HUDEP-2 (cell line): ENCODE results near the gene PIK3CD.

Experiments
- DNase-seq, 76 experiments: peaks; one replicate each; lab custom pipeline; 2025; ENCODE audit not compliant: unreplicated experiment in 76 of 76; lab: John Stamatoyannopoulos, UW

Gene PIK3CD

GRCh38 chr1:9715536-9716226 lies 64.2 kb downstream of the PIK3CD start:
- DNase-seq: peak in 3 of 76 experiments; percentile 7 to 24 (median 16)

DNA sequence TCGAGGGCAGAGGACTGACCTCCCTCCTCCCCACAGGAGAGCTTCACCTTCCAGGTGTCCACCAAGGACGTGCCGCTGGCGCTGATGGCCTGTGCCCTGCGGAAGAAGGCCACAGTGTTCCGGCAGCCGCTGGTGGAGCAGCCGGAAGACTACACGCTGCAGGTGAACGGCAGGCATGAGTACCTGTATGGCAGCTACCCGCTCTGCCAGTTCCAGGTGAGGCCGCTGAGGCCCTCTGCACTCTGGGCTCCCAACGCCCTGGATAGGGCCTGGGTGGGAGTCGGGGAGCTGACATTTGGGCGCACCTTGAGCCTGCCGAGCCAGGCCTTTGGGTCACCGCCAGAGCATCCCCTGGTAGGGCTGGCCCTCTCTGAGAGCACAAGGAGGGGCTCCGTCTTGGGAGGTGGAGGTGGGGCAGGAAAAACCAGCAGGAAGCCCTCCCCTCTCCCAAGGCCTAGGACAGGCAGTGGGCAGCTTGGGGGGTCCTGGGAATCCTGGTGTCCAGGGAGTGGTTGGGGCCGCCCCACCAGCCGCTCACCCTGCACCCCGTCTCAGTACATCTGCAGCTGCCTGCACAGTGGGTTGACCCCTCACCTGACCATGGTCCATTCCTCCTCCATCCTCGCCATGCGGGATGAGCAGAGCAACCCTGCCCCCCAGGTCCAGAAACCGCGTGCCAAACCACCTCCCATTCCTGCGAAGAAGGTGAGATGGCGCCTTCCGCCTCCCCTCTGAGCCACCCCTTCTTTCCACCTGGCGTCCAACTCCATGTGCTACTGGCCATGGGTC lies 65.1 kb downstream of the PIK3CD start:
- DNase-seq: no peak

- peak in 7 of 76 experiments; percentile 1 to 26 (median 10) for DNase-seq
Observed at GRCh38 chr1:9717193-9718005, 65.9 kb downstream of the PIK3CD start.

GRCh38 chr1:9718006-9718680 lies 66.6 kb downstream of the PIK3CD start:
- DNase-seq: no peak

GRCh38 chr1:9719978-9720722 lies 68.6 kb downstream of the PIK3CD start:
- no peak for DNase-seq

GRCh38 chr1:9720785-9721605 lies 69.5 kb downstream of the PIK3CD start:
- no peak for DNase-seq

GRCh38 chr1:9721606-9722377 lies 70.3 kb downstream of the PIK3CD start:
- peak in 25 of 76 experiments; percentile 3 to 37 (median 16) for DNase-seq

- no peak for DNase-seq
Observed at GRCh38 chr1:9722378-9722749, 70.8 kb downstream of the PIK3CD start.

- DNase-seq: no peak
Observed at GRCh38 chr1:9723068-9723805, 71.7 kb downstream of the PIK3CD start.

- DNase-seq: no peak
Observed at GRCh38 chr1:9723926-9724325, 72.4 kb downstream of the PIK3CD start.

GRCh38 chr1:9724706-9725476 lies 73.4 kb downstream of the PIK3CD start:
- peak in 56 of 76 experiments; percentile 2 to 67 (median 38) for DNase-seq

DNA sequence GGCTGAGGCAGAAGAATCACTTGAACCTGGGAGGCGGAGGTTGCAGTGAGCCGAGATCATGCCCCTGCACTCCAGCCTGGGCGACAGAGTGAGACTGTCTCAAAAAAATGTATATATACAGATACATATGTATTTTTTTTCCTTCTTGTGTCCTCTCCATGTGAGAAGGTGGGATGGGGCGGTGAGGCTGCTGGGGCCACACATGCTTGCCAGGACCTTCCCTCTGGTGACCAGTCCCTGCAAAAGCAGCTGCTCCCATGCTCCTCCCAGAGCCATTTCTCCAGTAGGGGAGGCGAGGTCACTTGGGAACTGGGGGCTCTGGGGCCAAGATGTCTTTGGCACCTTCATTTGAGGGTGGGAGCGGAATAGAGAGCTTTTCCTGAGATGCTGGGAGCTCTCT lies 74.9 kb downstream of the PIK3CD start:
- no peak for DNase-seq

GRCh38 chr1:9726905-9727595 lies 75.5 kb downstream of the PIK3CD start:
- no peak for DNase-seq

- no peak for DNase-seq
Observed at GRCh38 chr1:9728451-9729295, 77.1 kb downstream of the PIK3CD start.

DNA sequence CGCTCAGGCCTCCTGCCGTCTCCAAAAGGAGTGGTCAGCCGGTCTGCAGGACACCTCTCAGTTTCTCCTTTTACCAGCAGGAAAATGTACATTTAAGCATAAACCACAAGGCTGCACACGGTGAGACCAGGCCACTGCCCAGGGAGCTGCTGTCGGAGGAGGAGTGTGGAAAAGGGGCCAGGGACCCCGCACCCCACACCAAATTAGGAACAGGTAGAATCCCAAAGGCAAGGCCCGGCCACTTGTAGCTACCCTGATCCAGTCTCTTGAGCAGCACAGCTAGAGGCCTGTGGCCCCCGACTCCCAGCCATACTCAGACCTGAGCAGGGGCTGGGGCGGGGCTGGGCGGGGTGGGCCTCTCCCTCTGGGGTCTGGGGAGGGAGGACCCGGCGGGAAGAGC lies 78.0 kb downstream of the PIK3CD start:
- DNase-seq: no peak
